HUES48 (cell line): ENCODE results near the gene ADAMTS2.
"Not testable (repeated sequence)": the region's sequence is repeated elsewhere in the genome, so short reads cannot be mapped to it uniquely, and the experiment has no call there.

Experiments used
- H3K27ac ChIP-seq: one replicate; pipeline ENCODE4 v1.7.0; 2013; ENCODE audit warnings: low read depth, low read length, inconsistent platforms
- H3K27me3 ChIP-seq: 2 replicates; pipeline ENCODE4 v1.6.1; 2013; ENCODE audit warnings: mild to moderate bottlenecking, low read length; ENCODE audit not compliant: control insufficient read depth, insufficient read depth
- H3K36me3 ChIP-seq: 2 replicates; pipeline ENCODE4 v1.6.1; 2013; ENCODE audit warnings: low read length; ENCODE audit not compliant: control insufficient read depth, insufficient read depth
- H3K4me1 ChIP-seq: 2 replicates; pipeline ENCODE4 v1.6.1; 2013; ENCODE audit warnings: mild to moderate bottlenecking, low read length; ENCODE audit not compliant: control insufficient read depth, insufficient read depth
- H3K4me3 ChIP-seq: 2 replicates; pipeline ENCODE4 v1.5.1; 2013; ENCODE audit warnings: mild to moderate bottlenecking, low read depth, low read length
- H3K9ac ChIP-seq: 2 replicates; pipeline ENCODE4 v1.6.1; 2013; ENCODE audit warnings: mild to moderate bottlenecking, low read depth, low read length, moderate library complexity
- H3K9me3 ChIP-seq: 2 replicates; pipeline ENCODE4 v1.6.1; 2013; ENCODE audit warnings: low read length; ENCODE audit not compliant: control insufficient read depth, insufficient read depth

Gene ADAMTS2

GRCh38 chr5:179331591-179332375, 13.5 kb downstream of the ADAMTS2 start:
- H3K27me3 ChIP-seq: peaks cover 9% of the 10 kb centered on the region
- no peaks in the 10 kb centered on the region for H3K36me3 ChIP-seq
- no peak overlapping the region for H3K4me3 ChIP-seq
- H3K9me3 ChIP-seq: no peaks in the 10 kb centered on the region
- no peak overlapping the region for H3K9ac ChIP-seq
- no peak overlapping the region for H3K27ac ChIP-seq
- H3K4me1 ChIP-seq: peaks cover 1% of the 10 kb centered on the region; the same call in 1 of the 2 replicates

GRCh38 chr5:179330186-179330900, 14.9 kb downstream of the ADAMTS2 start:
- Histone ChIP-seq H3K4me3 (no peak overlapping the region), H3K27me3 (peaks cover 13% of the 10 kb centered on the region), H3K36me3 (no peaks in the 10 kb centered on the region), H3K9ac (no peak overlapping the region), H3K4me1 (peaks cover 9% of the 10 kb centered on the region; the same call in 1 of the 2 replicates), H3K9me3 (no peaks in the 10 kb centered on the region), H3K27ac (no peak overlapping the region)

DNA sequence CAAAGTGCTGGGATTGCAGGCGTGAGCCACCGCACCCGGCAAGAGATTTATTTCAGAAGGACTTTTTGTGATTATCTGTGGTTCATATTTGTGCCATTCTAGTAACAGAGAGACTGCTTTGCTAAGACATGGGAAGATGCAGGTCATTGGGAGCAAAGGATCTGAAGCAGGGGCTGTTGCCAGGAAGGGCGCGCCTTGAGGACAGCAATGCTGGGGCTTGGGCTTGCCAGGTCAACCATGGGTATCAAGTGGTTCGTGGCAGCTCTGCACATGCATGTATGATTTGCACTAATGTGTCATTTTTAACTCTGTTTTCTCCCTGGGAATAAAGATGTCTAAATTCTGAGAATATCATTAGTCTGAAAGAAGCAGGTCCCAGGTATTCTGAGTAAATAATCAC, 17.0 kb downstream of the ADAMTS2 start:
- Histone ChIP-seq H3K9me3 (no peaks in the 10 kb centered on the region), H3K9ac (no peak overlapping the region), H3K36me3 (no peaks in the 10 kb centered on the region), H3K4me1 (peaks cover 9% of the 10 kb centered on the region; the same call in 1 of the 2 replicates), H3K4me3 (no peak overlapping the region), H3K27me3 (peaks cover 13% of the 10 kb centered on the region), H3K27ac (no peak overlapping the region)

DNA sequence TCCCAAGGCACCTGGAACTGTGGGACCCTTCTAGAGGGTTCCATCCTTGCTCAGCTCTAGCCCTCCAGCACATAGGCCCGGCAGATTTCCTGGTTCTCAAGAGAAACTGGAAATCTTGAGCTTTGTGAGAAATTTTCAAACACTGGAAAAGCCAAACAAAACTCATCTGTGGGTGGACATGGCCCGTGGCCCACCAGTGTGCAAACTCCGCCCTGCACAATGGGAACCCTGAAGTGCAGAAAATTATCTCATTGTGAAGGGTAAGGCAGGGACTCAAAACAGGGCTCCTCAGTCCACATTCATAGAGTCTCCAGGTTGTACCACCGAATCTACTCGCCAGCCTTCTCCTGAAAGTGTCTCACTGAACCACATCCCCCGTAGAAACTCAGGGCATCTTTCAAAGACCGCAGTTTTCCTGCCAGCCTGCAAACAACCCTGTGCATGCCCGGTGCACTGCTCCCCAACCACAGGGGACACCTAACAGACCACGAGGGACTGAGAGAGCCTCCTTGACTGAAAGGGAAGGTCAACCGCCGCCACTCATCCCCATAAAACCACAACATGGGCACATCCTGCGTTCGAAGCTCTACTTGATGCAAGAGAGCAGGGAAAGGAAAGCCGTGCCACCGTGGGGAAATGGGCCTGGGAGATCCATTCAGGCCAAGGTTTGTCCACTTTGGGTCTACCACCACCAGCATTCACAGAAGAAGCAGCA, 18.1 kb downstream of the ADAMTS2 start:
- H3K4me3 ChIP-seq: peak overlapping the region; percentile 64
- no peaks in the 10 kb centered on the region for H3K9me3 ChIP-seq
- peaks cover 9% of the 10 kb centered on the region; the same call in 1 of the 2 replicates for H3K4me1 ChIP-seq
- peaks cover 13% of the 10 kb centered on the region for H3K27me3 ChIP-seq
- H3K9ac ChIP-seq: no peak overlapping the region
- H3K36me3 ChIP-seq: no peaks in the 10 kb centered on the region
- H3K27ac ChIP-seq: no peak overlapping the region

GRCh38 chr5:179326122-179326927, 18.9 kb downstream of the ADAMTS2 start:
- 0 out of 2 replicates have a peak overlapping the region, but pooled peaks have one; percentile 3 for H3K9ac ChIP-seq
- peaks cover 13% of the 10 kb centered on the region for H3K27me3 ChIP-seq
- peaks cover 9% of the 10 kb centered on the region; the same call in 1 of the 2 replicates for H3K4me1 ChIP-seq
- no peaks in the 10 kb centered on the region for H3K9me3 ChIP-seq
- no peak overlapping the region for H3K27ac ChIP-seq
- H3K4me3 ChIP-seq: peak overlapping the region; percentile 64
- no peaks in the 10 kb centered on the region for H3K36me3 ChIP-seq

DNA sequence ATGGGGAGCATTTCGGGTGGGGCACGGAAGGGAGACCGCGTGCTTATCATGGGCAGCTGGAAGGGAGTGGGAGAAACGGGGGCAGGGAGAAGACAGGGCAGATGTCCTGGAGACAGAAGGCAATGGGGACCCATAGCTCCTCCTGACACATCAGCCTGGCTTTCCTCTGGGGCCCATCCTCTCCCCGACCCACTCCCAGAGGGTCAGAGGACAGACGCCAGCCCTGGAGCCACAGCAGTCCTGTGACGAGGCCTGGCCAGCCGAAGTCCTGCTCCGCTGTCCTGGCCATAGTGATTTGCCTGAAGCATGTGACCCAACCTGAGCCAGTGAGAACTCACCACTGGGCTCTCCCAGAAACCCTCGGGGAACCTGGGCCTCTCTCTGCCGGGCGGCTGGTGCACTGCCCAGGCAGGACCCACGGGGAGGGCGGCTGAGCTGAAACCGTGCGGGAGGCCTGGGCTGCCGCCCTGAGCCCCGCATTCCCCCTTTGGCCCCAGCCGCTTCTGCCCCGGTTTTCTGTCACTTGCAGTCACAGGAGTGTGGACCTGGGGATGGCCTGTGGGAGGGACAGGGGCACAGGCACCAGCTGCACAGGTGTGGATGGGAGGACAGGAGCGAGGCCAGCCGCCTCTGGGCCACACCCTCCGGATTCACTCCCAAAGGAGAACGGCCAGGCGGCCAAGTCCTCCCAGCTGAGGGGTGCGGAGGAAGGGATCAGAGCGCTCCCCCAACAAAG, 19.8 kb downstream of the ADAMTS2 start:
- Histone ChIP-seq H3K27me3 (peaks cover 13% of the 10 kb centered on the region), H3K27ac (no peak overlapping the region), H3K4me1 (peaks cover 9% of the 10 kb centered on the region; the same call in 1 of the 2 replicates), H3K4me3 (no peak overlapping the region), H3K36me3 (no peaks in the 10 kb centered on the region), H3K9ac (no peak overlapping the region), H3K9me3 (no peaks in the 10 kb centered on the region)

DNA sequence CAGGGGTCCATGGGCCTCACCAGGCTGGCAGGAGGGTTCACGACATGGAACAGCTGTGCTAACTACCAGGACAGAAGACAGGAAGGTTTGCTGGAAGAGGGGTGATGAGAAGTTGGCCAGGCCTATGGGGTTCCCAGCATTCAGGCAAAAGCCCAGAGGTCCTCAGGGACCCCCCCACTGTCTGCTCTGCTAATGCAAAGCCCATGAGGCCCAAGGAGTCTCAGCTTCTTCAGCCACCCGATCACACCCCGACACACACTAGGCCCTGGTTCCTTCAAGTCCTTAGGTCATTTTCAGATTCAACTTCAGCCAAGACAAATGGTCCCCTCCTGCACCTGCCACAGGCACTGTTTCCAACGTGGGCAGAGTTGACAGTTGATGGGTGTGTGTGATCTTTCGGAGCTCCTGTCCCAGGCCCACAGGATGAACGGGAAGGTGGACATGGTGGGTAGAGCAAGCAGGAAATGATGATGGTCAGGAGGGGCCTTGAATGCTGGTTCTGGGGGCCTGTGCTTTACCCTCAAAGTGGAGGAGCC, 20.4 kb downstream of the ADAMTS2 start:
- H3K27me3 ChIP-seq: peaks cover 13% of the 10 kb centered on the region
- no peaks in the 10 kb centered on the region for H3K9me3 ChIP-seq
- peaks cover 9% of the 10 kb centered on the region; the same call in 1 of the 2 replicates for H3K4me1 ChIP-seq
- H3K9ac ChIP-seq: no peak overlapping the region
- no peaks in the 10 kb centered on the region for H3K36me3 ChIP-seq
- H3K4me3 ChIP-seq: no peak overlapping the region
- H3K27ac ChIP-seq: no peak overlapping the region

DNA sequence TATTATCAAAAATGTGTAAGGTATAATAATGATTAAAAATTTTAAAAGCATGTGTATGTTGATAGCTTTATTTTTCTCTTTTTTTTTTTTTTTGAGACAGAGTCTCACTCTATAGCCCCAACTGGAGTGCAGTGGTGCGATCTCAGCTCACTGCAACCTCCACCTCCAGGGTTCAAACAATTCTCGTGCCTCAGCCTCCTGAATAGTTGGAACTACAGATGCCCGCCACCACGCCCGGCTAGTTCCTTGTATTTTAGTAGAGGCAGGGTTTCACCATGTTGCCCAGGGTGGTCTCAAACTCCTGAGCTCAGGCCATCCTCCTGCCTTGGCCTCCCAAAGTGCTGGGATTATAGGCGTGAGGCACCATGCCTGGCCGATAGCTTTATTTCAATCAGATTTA, 20.9 kb downstream of the ADAMTS2 start:
- H3K36me3 ChIP-seq, H3K9ac ChIP-seq, H3K9me3 ChIP-seq, H3K4me1 ChIP-seq, H3K27ac ChIP-seq, H3K4me3 ChIP-seq: not testable (repeated sequence)
- peaks cover 13% of the 10 kb centered on the region for H3K27me3 ChIP-seq

DNA sequence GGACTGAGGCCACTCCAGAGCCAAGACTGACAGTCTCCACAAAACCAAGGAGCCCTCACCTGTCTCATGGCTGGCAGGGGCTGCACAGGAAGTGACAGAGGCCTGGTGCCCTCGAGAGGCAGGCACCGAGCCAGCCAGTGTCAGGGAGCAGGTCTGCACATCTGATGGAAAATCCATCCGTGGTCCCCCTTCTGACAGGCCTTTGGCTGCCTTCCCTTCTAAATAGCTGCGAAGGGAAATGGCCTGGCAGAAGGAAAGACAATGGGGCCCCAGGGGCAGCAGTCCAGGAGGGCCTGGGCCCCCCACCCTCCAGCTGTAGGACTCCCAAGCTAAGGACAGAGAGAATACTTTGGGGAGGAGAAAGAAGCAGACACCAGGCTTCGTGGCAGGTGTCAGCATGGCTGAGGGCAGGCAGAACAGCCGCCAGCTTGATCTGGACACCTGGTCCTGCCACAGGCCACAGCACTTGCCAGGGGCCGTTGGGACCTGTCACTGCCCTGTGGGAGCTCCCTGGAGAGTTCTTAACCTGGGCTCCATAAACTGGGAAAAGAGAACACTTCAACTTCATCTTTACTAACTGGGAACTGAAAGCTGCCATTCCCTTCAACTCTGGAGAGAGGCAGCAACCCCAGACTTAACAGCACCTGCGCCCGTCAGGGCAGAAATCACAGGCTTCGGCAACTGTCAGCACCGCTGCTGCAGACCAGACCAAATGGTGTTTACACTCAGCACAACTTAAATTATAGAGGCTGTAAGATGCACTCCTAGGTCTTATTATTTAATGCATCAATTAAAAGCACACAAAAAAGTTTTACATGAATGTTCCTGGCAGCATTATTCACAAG, 22.0 kb downstream of the ADAMTS2 start:
- Histone ChIP-seq H3K27me3 (peaks cover 13% of the 10 kb centered on the region), H3K4me1 (peaks cover 9% of the 10 kb centered on the region; the same call in 1 of the 2 replicates), H3K36me3 (no peaks in the 10 kb centered on the region), H3K9me3 (no peaks in the 10 kb centered on the region), H3K4me3 (no peak overlapping the region), H3K9ac (no peak overlapping the region), H3K27ac (no peak overlapping the region)
